ENCODE data around the gene TAF1B. TPM values are rescaled to one million over a fixed set of nuclear protein-coding genes. Genes with fewer than 3 reads are reported as not detected.
A peak's percentile ranks its signal among the peaks of the same experiment; 100 is the strongest.

Gene TAF1B
- total RNA-seq, 1 experiment from 2014 or later = 29.9 TPM

- H3K23ac ChIP-seq (ENCODE audit: insufficient read length, low read depth, low read length) = no peak overlapping the region
- Mint-ChIP-seq H3K27me3 (ENCODE audit: low read depth) (no peaks in the 10 kb centered on the region; the same call in 1 of the 2 replicates), H3K4me3 (no peak overlapping the region), H3K27ac (peak overlapping the region in 2 of 3 experiments; percentile 73 to 84; a peak in 2 of 7 replicates), H3K9me3 (peaks cover 0 to 2% of the 10 kb centered on the region in 2 experiments; a peak in 1 of 5 replicates), H3K36me3 (ENCODE audit: insufficient read depth in 1 of 3, low read depth in 3 of 3) (peaks cover 9 to 28% (median 23%) of the 10 kb centered on the region in 3 experiments; a peak in 6 of 7 replicates), H3K4me1 (peaks cover 11 to 24% of the 10 kb centered on the region in 2 experiments; a peak in 3 of 4 replicates)
- H3K4ac ChIP-seq (ENCODE audit: low read depth, low read length) = no peak overlapping the region
- H3K4me1 ChIP-seq (ENCODE audit: insufficient read depth, low read length) = no peaks in the 10 kb centered on the region
- H4K8ac ChIP-seq (replicated peaks; ENCODE audit: insufficient read length, low read depth, low read length) = no peak overlapping the region
- no peak overlapping the region for H3K4me2 ChIP-seq (ENCODE audit: insufficient read depth, insufficient read length, low read length)
- H2BK12ac ChIP-seq (ENCODE audit: insufficient read length, low read depth, low read length) = no peak overlapping the region
- no peak overlapping the region for H3K56ac ChIP-seq (ENCODE audit: insufficient read length, low read depth, low read length)
- H2AFZ ChIP-seq (ENCODE audit: low read length) = no peak overlapping the region
- no peak overlapping the region for H2BK120ac ChIP-seq (ENCODE audit: low read depth, low read length, poor library complexity, severe bottlenecking)
- no peak overlapping the region for H3K27ac ChIP-seq (ENCODE audit: insufficient read length, low read depth, low read length)
- H2AK5ac ChIP-seq (ENCODE audit: insufficient read length, low read length) = no peak overlapping the region
- H3K79me1 ChIP-seq (ENCODE audit: insufficient read depth, low read depth, low read length, poor library complexity, severe bottlenecking) = no peaks in the 10 kb centered on the region
- TF ChIP-seq CTCF (conservative IDR thresholded peaks at IDR 0.05) = 0 out of 3 replicates have a peak, but pooled peaks have one; percentile 22
- no peak overlapping the region for H3K14ac ChIP-seq (ENCODE audit: insufficient read depth, low read length)
- H4K91ac ChIP-seq (ENCODE audit: insufficient read length, low read depth, low read length) = no peak overlapping the region
- H4K20me1 ChIP-seq (ENCODE audit: control insufficient read depth, insufficient read depth, insufficient read length) = no peaks in the 10 kb centered on the region
- no peaks in the 10 kb centered on the region for H3K79me2 ChIP-seq (ENCODE audit: insufficient read depth, low read length)
- no peak overlapping the region for H3K9ac ChIP-seq (ENCODE audit: extremely low read depth, insufficient read length, low read length)
- no peak overlapping the region for H4K5ac ChIP-seq (ENCODE audit: insufficient read length, low read depth, low read length)
- DNase-seq = peak; percentile 45
- no peaks in the 10 kb centered on the region for H3K9me3 ChIP-seq (ENCODE audit: control insufficient read depth, low read depth, low read length)
- no peaks in the 10 kb centered on the region for H3K23me2 ChIP-seq (ENCODE audit: insufficient read length, low read depth, low read length, poor library complexity, severe bottlenecking)
- no CpG with 5 or more reads among the region's 9 CpGs for WGBS (ENCODE audit: extremely low coverage, insufficient read length, low lambda C conversion rate)
- no peaks in the 10 kb centered on the region for H3K27me3 ChIP-seq (ENCODE audit: insufficient read depth, low read length)
- H3T11ph ChIP-seq (ENCODE audit: low read length) = no peak overlapping the region
- H2BK5ac ChIP-seq (ENCODE audit: insufficient read length, low read length) = no peak overlapping the region
- no peak overlapping the region for H2BK20ac ChIP-seq (ENCODE audit: low read depth, low read length, poor library complexity, severe bottlenecking)
- no peak overlapping the region for H2BK15ac ChIP-seq (ENCODE audit: low read depth, low read length)
- no peak overlapping the region for H3K18ac ChIP-seq (ENCODE audit: insufficient read length, low read depth, low read length)
Observed at GRCh38 chr2:9937968-9938367, 94.7 kb downstream of the TAF1B start.
